Fibroblast of skin of left biceps (primary cell): ENCODE results near the gene OLFML3.
A peak's percentile ranks its signal among the peaks of the same experiment; 100 is the strongest.
"Not testable (repeated sequence)": the region's sequence is repeated elsewhere in the genome, so short reads cannot be mapped to it uniquely, and the experiment has no call there.

Experiments
- DNase-seq, 2 experiments: peaks; one replicate each; pipeline ENCODE4 v3.0.0-alpha.2; 2013; ENCODE audit warnings: low read depth in 2 of 2

OLFML3 gene

GRCh38 chr1:113948151-113948550, 31.1 kb upstream of the OLFML3 start:
- DNase-seq: not testable (repeated sequence)

- no peak for DNase-seq
Observed at GRCh38 chr1:113949007-113949406, 30.3 kb upstream of the OLFML3 start.

GRCh38 chr1:113950908-113951307, 28.4 kb upstream of the OLFML3 start:
- no peak for DNase-seq

- DNase-seq: no peak
Observed at GRCh38 chr1:113951719-113952118, 27.6 kb upstream of the OLFML3 start.

- DNase-seq: no peak
Observed at GRCh38 chr1:113957984-113958383, 21.3 kb upstream of the OLFML3 start.

GRCh38 chr1:113958691-113959090, 20.6 kb upstream of the OLFML3 start:
- DNase-seq: no peak

GRCh38 chr1:113963281-113963906, 15.9 kb upstream of the OLFML3 start:
- DNase-seq: no peak

- DNase-seq: no peak
Observed at GRCh38 chr1:113965703-113966412, 13.4 kb upstream of the OLFML3 start.

GRCh38 chr1:113972954-113973353, 6.3 kb upstream of the OLFML3 start:
- no peak for DNase-seq

- peak in 1 of 2 experiments; percentile 41 for DNase-seq
Observed at GRCh38 chr1:113975211-113975895, 3.9 kb upstream of the OLFML3 start.

GRCh38 chr1:113976609-113977278, 2.5 kb upstream of the OLFML3 start:
- DNase-seq: peak in 1 of 2 experiments; percentile 22

- no peak for DNase-seq
Observed at GRCh38 chr1:113977906-113978305, 1.4 kb upstream of the OLFML3 start.

GRCh38 chr1:113980110-113980509, 836 bp downstream of the OLFML3 start:
- DNase-seq: peak in 1 of 2 experiments; percentile 42

GRCh38 chr1:113981962-113982931, 3.0 kb downstream of the OLFML3 start:
- peak; percentile 79 to 82 for DNase-seq

GRCh38 chr1:113982949-113983348, 3.7 kb downstream of the OLFML3 start:
- no peak for DNase-seq

GRCh38 chr1:113983391-113983790, 4.1 kb downstream of the OLFML3 start:
- DNase-seq: no peak

GRCh38 chr1:113983826-113984225, 4.6 kb downstream of the OLFML3 start:
- no peak for DNase-seq

- no peak for DNase-seq
Observed at GRCh38 chr1:113984710-113985109, 5.4 kb downstream of the OLFML3 start.

GRCh38 chr1:113986802-113987201, 7.5 kb downstream of the OLFML3 start:
- no peak for DNase-seq

GRCh38 chr1:113987259-113987658, 8.0 kb downstream of the OLFML3 start:
- no peak for DNase-seq

- DNase-seq: no peak
Observed at GRCh38 chr1:113990530-113990929, 11.3 kb downstream of the OLFML3 start.
